AG04450 (cell line): ENCODE data around the gene NXNL2. TPM values are rescaled to one million over a fixed set of nuclear protein-coding genes. Genes with fewer than 3 reads are reported as not detected.

Source experiments
- CTCF ChIA-PET: fragments of 300-600, 350-600 bp; formaldehyde crosslinking; extraction: SDS; loops from one replicate; lab custom pipeline; 2022; ENCODE audit warnings: antibody characterized with exemption, inconsistent platforms; lab: Charles Lee
- POLR2A ChIA-PET: fragments of 350-600 bp; formaldehyde crosslinking; extraction: SDS; loops from one replicate; lab custom pipeline; 2021; ENCODE audit warnings: antibody characterized with exemption, inconsistent platforms; lab: Yijun Ruan, JAX
- DNase-seq: peaks from one replicate; pipeline ENCODE4 v3.0.0-alpha.2; 2011; ENCODE audit warnings: low read depth, low spot score
- H3K27ac ChIP-seq: one replicate; pipeline ENCODE4 v1.5.1; 2012; ENCODE audit warnings: low read depth, low read length, control low read depth
- H3K27me3 ChIP-seq: one replicate; pipeline ENCODE4 v1.6.0; 2012; ENCODE audit warnings: low read length; ENCODE audit not compliant: control insufficient read depth, insufficient read depth
- H3K4me3 ChIP-seq: 2 replicates; pipeline ENCODE4 v1.5.1; 2011; ENCODE audit warnings: mild to moderate bottlenecking, low read depth, low read length, control low read depth
- H3K9me3 ChIP-seq: 2 replicates; pipeline ENCODE4 v1.5.1; 2012; ENCODE audit warnings: low read length; ENCODE audit not compliant: control insufficient read depth, insufficient read depth
- CTCF ChIP-seq: IDR thresholded peaks from 2 replicates; pipeline ENCODE4 v1.5.1; 2011; ENCODE audit warnings: low read depth, low read length, control low read depth, inconsistent platforms
- polyA plus RNA-seq: library from polyadenylated mRNA; depleted of rRNA; stranded (reverse); fragments of >200 nt; gene quantifications from 2 replicates; pipeline ENCODE4 v1.2.3, GENCODE V29; 2011

The NXNL2 gene
- polyA plus RNA-seq, 1 experiment: 0.92 TPM

GRCh38 chr9:88508326-88508725, 26.7 kb upstream of the NXNL2 start:
- H3K27ac ChIP-seq: no peak overlapping the region
- ChIA-PET POLR2A (no interaction called here), CTCF (no interaction called here)
- TF ChIP-seq CTCF: no peak
- peaks cover 4% of the 10 kb centered on the region for H3K9me3 ChIP-seq
- no peak for DNase-seq
- H3K27me3 ChIP-seq: no peaks in the 10 kb centered on the region
- H3K4me3 ChIP-seq: no peak overlapping the region

GRCh38 chr9:88511906-88512305, 23.1 kb upstream of the NXNL2 start:
- Histone ChIP-seq H3K27ac (no peak overlapping the region), H3K4me3 (no peak overlapping the region), H3K9me3 (peaks cover 11% of the 10 kb centered on the region), H3K27me3 (no peaks in the 10 kb centered on the region)
- ChIA-PET POLR2A (no interaction called here), CTCF (no interaction called here)
- DNase-seq: no peak
- TF ChIP-seq CTCF: no peak

- Histone ChIP-seq H3K27me3 (no peaks in the 10 kb centered on the region), H3K9me3 (peaks cover 7% of the 10 kb centered on the region), H3K4me3 (no peak overlapping the region), H3K27ac (no peak overlapping the region)
- DNase-seq: no peak
- POLR2A ChIA-PET: no interaction called here
- CTCF ChIA-PET: interaction anchor here (0.7 kb wide), 1 partner anchor 260 kb away, joined by 3 read pairs; no protein-coding TSS in a partner anchor
- no peak for TF ChIP-seq CTCF
Observed at GRCh38 chr9:88514247-88514646, 20.7 kb upstream of the NXNL2 start.

GRCh38 chr9:88521308-88521707, 13.7 kb upstream of the NXNL2 start:
- Histone ChIP-seq H3K4me3 (no peak overlapping the region), H3K27me3 (no peaks in the 10 kb centered on the region), H3K9me3 (no peaks in the 10 kb centered on the region), H3K27ac (no peak overlapping the region)
- no peak for TF ChIP-seq CTCF
- CTCF ChIA-PET: no interaction called here
- POLR2A ChIA-PET: no interaction called here
- DNase-seq: no peak

GRCh38 chr9:88522360-88522759, 12.6 kb upstream of the NXNL2 start:
- no peak for DNase-seq
- Histone ChIP-seq H3K9me3 (no peaks in the 10 kb centered on the region), H3K27ac (no peak overlapping the region), H3K4me3 (no peak overlapping the region), H3K27me3 (no peaks in the 10 kb centered on the region)
- ChIA-PET POLR2A (no interaction called here), CTCF (no interaction called here)
- no peak for TF ChIP-seq CTCF
